HFF-Myc (cell line): ENCODE results near the gene DUSP10.

Experiments
- DNase-seq: peaks from one replicate; pipeline ENCODE4 v3.0.0-alpha.2; 2011; ENCODE audit warnings: low read depth; ENCODE audit errors: extremely low read depth
- H3K4me3 ChIP-seq: replicated peaks from 2 replicates; pipeline ENCODE4 v1.5.1; 2011; ENCODE audit warnings: low read depth, mild to moderate bottlenecking, control low read depth, low read length
- TF ChIP-seq, protein P1 (sequence below): IDR thresholded peaks from 2 replicates; pipeline ENCODE4 v1.5.1; 2012; ENCODE audit warnings: mild to moderate bottlenecking, low read depth, low read length, control low read depth; ENCODE audit errors: missing control alignments

DUSP10 gene

DNA sequence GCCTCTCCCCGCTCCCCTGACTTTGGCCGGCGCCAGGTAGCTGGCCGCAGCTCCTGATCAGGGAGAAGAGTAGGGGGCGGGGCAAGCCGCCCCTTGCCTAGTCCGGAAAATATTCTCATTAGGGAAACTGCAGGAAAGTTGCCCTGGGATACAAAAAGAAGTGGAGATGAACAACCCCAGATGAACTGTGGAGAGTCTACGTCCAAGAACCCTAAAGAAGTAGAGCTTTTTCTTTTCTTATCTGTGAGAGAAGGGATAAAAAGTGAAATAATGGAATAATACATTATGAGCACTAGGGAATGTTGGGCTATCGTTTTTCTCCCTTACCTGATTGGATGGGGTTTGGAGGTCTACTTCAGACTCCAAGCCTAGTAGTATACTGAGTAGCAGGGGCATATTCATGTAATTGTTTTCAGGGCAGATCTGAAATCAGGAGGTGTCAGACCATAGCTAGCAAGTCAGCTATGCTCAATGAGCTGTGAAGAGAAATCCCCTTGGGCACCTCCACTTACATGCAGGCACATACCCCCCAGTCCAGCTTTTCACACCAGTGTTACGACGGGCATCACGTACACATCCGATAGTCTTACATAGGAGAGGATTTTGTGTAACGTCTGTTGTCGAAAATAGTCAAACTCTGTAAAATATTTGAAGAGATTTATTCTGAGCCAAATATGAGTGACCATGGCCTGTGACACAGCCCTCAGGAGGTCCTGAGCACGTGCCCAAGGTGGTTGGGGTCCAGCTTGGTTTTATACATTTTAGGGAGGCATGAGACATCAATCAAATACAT, 1.7 kb upstream of the DUSP10 start:
- DNase-seq: no peak
- peak overlapping the region; percentile 62 for H3K4me3 ChIP-seq
- TF ChIP-seq, protein P1, sequence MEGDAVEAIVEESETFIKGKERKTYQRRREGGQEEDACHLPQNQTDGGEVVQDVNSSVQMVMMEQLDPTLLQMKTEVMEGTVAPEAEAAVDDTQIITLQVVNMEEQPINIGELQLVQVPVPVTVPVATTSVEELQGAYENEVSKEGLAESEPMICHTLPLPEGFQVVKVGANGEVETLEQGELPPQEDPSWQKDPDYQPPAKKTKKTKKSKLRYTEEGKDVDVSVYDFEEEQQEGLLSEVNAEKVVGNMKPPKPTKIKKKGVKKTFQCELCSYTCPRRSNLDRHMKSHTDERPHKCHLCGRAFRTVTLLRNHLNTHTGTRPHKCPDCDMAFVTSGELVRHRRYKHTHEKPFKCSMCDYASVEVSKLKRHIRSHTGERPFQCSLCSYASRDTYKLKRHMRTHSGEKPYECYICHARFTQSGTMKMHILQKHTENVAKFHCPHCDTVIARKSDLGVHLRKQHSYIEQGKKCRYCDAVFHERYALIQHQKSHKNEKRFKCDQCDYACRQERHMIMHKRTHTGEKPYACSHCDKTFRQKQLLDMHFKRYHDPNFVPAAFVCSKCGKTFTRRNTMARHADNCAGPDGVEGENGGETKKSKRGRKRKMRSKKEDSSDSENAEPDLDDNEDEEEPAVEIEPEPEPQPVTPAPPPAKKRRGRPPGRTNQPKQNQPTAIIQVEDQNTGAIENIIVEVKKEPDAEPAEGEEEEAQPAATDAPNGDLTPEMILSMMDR: no peak

DNA sequence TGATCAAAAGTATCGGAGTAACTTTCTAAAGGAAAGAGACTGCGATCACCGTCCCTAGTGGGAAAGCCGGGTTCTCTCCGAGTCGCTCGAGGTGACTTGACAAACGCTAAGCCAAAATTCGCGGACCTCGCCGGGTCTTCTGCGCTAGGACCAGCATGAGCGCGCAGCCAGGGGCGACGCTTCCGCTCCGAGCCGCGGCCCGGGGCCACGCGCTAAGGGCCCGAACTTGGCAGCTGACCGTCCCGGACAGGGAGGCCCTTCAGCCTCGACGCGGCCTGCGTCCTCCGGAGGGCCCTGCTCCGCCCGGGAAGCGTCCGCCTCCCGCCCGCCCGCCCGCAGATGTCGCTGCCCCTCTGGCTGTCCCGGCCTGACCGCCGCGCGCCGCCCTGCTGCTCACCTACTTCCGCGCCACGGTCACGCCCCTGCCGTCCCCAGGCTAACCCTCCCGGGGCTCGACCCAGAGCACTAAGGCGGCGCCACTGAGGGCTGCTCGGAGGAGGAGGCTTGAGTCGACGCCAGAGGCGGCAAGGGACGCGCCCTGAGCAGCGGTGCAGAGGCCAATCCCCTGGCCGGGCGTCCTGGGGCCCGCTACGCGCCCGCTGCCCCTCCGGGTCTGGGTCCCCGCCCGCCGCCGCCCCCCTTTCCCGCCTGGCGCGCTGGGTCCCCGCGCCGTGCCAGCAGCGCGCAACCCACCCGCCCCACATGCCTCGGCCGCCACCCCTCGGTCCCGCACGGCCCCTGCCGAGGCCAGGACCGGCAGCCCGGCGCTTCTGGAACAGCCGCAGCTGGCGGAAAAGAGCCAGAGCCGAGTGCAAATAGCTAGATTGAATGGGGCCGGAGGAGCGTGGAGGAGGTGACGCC, 896 bp upstream of the DUSP10 start:
- TF ChIP-seq, protein P1: no peak
- H3K4me3 ChIP-seq: peak overlapping the region; percentile 62
- DNase-seq: peak; percentile 19

DNA sequence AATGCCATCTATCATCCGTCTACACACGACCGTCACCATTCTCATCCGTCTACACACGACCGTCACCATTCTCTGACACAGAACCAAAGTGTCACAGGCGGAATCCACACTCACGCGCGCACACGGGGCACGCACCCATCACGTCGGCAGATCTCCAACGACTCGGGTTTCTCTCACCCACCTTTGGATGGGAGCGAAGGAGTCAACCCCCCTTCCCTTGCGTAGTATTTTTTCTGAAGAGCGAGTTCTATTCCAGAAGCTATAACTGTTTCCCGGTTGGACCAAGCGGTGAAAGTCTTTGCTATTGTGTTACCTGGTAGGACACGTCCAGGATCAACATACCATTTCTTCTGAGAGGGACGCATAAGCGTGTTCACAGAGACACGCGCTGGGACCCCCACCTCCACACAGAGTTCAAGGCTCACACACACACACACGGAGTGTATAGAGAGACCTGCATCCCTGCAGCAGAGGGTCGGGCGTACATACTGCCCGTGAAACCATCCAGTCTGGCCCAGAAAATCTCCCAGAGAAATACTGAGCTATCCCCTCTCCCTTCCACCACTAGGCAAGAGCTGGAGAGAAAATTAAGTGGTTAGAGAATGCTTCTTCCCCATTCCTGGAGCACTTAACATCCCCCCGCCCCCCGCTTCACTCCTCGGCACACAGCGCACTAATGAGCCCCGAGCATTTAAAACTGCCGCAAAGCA, 741 bp downstream of the DUSP10 start:
- DNase-seq: no peak
- peak overlapping the region; percentile 62 for H3K4me3 ChIP-seq
- TF ChIP-seq, protein P1: no peak

DNA sequence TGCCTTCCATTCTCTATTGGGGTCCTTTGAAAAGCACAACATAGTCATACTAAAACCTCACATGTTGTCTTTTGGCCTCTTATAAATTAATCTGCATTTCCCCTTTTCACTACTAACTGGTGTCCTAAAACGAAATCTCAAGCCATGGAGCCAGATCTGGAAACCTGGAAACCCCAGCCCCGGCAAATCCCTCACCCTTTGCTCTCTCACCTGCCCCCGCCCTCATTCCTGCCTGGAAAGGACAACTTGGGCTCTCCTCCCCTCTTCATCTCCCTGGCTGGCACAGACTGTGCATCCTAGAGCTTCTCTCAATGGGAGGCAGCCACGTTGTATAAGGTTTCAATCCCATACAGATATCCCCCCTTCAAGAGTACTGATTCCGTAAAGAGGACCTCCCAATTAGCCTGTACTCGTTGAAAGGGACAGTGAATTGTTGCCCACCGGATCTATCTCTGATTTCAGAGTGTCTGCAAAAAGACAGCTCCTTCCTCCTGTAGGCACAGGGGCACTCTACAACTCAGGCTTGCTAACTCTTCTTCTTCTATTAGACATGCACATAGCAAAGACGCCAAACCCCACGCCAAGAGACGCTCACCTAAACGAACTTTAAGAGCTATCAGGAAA, 1.4 kb downstream of the DUSP10 start:
- TF ChIP-seq, protein P1: no peak
- peak overlapping the region; percentile 62 for H3K4me3 ChIP-seq
- DNase-seq: no peak

DNA sequence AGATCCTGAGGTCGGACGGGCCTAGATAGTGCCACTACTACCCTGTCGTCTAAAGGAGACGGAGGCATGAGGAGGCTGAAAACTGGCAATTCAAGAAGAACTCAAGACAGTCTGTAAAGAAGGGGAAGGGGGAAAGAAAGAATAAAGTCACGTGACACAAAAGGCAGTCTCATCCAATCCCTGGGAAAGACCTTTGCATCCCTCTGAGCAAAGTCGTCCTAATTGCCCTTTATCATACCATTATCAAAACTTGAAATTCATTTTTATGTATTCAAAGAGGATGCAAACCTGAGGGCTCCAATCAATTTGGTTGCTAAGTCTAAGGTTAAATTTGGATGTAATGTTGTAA, 2.2 kb downstream of the DUSP10 start:
- TF ChIP-seq, protein P1: no peak
- no peak for DNase-seq
- no peak overlapping the region for H3K4me3 ChIP-seq

DNA sequence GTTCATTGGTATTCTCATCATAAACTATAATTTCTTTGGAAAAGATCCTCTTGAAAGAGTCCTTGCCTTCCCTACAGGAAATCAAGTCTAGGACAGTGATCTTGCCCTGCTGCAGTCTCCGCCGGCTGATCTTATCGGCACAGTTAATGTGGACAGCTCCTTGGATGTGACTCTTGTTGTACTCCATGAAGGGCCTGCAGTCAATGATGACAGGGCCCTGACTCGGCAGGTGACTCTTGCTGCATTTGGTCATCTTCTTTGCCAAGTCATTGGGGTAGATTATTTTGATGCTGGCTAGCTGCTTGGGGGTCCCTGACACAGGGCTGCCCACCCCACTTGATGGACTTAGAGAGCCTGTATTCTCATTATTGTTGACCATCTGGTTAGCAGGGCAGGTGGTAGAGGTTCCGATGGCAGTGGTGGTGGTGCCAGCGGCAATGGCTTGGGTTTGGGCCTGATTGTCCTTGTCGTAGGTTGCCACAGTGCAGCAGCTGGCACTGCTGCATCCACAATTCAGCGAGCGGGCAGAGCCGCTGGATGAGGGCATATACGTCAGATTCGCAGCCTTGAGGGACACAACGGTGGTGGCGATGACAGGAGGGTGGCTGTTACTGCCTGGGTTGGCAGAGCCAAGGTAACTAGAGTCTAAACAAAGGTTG, 2.7 kb downstream of the DUSP10 start:
- no peak overlapping the region for H3K4me3 ChIP-seq
- TF ChIP-seq, protein P1: no peak
- DNase-seq: no peak
